Muscle layer of duodenum (tissue), 2 donors: Measurements from ENCODE around the gene CHD6.

Source experiments
- H3K27ac ChIP-seq: one replicate; pipeline ENCODE4 v1.7.0; 2013; ENCODE audit warnings: mild to moderate bottlenecking, low read length
- H3K27me3 ChIP-seq: one replicate; pipeline ENCODE4 v1.7.0; 2013; ENCODE audit warnings: low read depth, mild to moderate bottlenecking, control low read depth, low read length
- H3K36me3 ChIP-seq, 2 donors: one replicate each; pipeline ENCODE4 v1.7.0; 2013; ENCODE audit warnings: low read length in 2 of 2, control low read depth in 1 of 2, mild to moderate bottlenecking in 1 of 2; ENCODE audit not compliant: insufficient read depth in 2 of 2, control insufficient read depth in 1 of 2
- H3K4me1 ChIP-seq, 2 donors: one replicate each; pipeline ENCODE4 v1.7.0; 2013; ENCODE audit warnings: low read length in 2 of 2, mild to moderate bottlenecking in 2 of 2, control low read depth in 1 of 2, moderate library complexity in 1 of 2; ENCODE audit not compliant: insufficient read depth in 2 of 2, control insufficient read depth in 1 of 2
- H3K4me3 ChIP-seq, 2 donors: one replicate each; pipeline ENCODE4 v1.7.0; 2013; ENCODE audit warnings: low read length in 2 of 2, low read depth in 1 of 2, mild to moderate bottlenecking in 1 of 2
- H3K9me3 ChIP-seq, 2 donors: one replicate each; pipeline ENCODE4 v1.7.0; 2013; ENCODE audit warnings: low read length in 2 of 2, control low read depth in 1 of 2, mild to moderate bottlenecking in 1 of 2; ENCODE audit not compliant: control insufficient read depth in 1 of 2
- donor health status: healthy.

The CHD6 gene

DNA sequence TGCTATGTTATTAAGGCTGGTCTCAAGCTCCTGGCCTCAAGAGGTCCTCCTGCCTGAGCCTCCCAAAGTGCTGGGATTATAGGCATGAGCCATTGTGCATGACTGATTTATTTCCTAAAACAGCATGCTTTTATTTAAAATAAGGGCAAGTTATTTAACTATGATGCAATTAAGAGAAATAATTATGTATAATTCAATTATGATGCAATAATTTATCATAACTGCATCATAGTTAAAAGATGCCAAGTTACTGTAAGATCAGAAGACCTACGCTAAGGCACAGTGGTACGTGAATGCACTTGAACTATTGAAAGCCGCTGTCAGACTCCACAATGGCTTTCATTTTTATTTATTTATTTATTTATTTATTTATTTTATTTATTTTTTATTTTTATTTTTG lies 227.3 kb downstream of the CHD6 start:
- Histone ChIP-seq H3K27ac (no peak overlapping the region), H3K4me1 (peaks cover 5 to 39% of the 10 kb centered on the region in 2 donors), H3K27me3 (no peaks in the 10 kb centered on the region), H3K36me3 (no peaks in the 10 kb centered on the region), H3K9me3 (no peaks in the 10 kb centered on the region), H3K4me3 (no peak overlapping the region)

DNA sequence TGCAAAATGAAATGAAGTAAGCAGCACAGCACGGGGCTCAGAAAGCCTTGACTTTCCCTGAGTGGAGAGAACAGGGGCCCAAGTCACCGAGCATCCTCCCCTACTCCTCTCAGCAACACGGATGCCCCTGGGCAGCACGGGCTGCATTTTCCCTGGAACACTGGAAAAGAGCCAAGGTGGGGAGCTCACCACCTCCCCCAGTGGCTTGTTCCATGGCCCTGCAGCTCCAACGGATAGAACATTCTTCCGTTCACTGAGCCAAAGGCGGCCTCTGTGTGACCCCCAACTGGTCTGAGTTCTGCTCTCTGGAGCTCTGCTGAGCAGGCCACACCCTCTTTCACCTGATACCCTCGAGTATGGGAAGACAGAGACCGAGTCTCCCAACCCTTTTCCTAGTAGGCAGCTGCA lies 230.7 kb downstream of the CHD6 start:
- H3K4me3 ChIP-seq = no peak overlapping the region
- H3K4me1 ChIP-seq = peaks cover 0 to 13% of the 10 kb centered on the region in 2 donors
- H3K27me3 ChIP-seq = no peaks in the 10 kb centered on the region
- no peaks in the 10 kb centered on the region for H3K9me3 ChIP-seq
- H3K36me3 ChIP-seq = no peaks in the 10 kb centered on the region
- H3K27ac ChIP-seq = no peak overlapping the region

DNA sequence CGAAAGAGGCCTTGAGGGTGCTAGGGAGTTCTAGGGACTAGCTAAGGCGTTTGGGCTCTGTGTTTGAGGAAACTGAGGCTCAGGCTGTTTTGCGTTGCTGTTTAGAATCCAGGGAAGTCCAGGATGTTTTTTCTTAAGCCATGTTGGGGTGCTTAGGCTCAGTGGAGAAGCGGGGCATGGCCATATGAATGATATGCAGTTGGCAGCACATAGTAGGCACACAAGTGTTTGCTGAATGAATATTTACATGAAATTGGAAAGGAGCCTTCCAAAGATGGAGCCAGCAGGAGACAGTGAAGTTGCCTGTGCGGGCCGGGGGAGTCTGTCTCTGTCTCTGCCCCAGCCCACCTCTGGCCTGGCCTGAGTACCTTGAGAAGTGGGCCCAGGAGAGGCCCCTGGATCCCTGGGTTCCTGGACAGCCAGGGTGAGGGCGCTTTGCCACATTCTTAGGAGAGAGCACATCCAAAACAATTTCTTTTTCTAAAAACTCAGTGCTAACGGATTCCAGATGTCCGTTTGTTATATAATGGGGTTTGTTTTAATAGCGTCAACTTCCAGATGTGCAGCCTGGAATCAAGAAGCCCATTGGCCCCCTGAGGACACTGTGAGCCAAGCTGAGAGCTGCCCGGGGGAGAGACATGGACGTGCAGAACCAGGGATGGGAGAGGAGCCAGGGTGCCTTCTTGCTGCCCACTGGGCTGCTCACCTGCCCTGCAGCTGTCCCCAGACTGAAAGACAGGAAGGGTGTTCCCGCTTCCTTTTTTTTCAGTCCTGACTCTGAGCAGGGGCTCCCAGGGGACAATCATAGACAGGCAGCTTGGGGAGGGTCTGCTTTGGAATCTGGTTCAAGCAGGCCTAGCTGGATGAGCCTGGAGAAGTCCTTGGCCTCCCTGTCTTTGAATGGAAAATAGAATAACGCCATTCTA lies 231.4 kb downstream of the CHD6 start:
- Histone ChIP-seq H3K9me3 (no peaks in the 10 kb centered on the region), H3K4me3 (no peak overlapping the region), H3K27me3 (no peaks in the 10 kb centered on the region), H3K27ac (no peak overlapping the region), H3K4me1 (peaks cover 0 to 13% of the 10 kb centered on the region in 2 donors), H3K36me3 (no peaks in the 10 kb centered on the region)

GRCh38 chr20:41382791-41383305 lies 235.3 kb downstream of the CHD6 start:
- H3K4me1 ChIP-seq = peaks cover 0 to 12% of the 10 kb centered on the region in 2 donors
- no peaks in the 10 kb centered on the region for H3K36me3 ChIP-seq
- no peaks in the 10 kb centered on the region for H3K9me3 ChIP-seq
- H3K4me3 ChIP-seq = no peak overlapping the region
- H3K27ac ChIP-seq = no peak overlapping the region
- no peaks in the 10 kb centered on the region for H3K27me3 ChIP-seq

DNA sequence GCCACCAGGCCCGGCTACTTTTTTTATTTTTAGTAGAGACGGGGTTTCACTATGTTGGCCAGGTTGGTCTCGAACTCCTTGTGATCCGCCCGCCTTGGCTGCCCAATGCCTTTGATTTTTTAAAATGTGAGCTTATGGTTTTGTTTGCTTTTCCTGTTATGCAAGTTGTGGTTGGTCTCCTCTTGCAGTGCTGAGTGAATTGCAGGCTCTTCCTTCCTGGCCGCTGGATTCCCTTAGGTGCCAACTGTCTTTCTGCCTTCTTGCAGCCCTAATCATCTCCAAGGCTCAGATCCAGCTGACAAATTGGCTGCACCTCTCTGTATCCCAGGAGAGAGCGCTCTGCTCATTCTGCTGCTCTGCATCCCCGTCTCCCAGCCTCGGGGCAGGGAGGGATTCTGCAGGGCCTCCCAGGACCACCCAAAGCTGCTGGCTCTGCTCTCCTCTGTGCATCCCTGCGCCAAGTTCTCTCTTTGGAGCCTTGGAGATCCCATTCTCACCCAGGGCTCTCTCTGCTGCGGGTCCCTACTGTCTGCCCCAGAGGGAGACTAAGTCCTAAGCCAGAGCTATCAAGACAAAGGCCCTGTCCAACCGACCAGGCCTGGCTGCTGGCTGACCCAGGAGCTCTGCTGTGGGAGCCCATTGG lies 237.5 kb downstream of the CHD6 start:
- H3K4me1 ChIP-seq = no peaks in the 10 kb centered on the region
- H3K27me3 ChIP-seq = no peaks in the 10 kb centered on the region
- H3K9me3 ChIP-seq = no peaks in the 10 kb centered on the region
- no peaks in the 10 kb centered on the region for H3K36me3 ChIP-seq
- H3K27ac ChIP-seq = no peak overlapping the region
- no peak overlapping the region for H3K4me3 ChIP-seq

DNA sequence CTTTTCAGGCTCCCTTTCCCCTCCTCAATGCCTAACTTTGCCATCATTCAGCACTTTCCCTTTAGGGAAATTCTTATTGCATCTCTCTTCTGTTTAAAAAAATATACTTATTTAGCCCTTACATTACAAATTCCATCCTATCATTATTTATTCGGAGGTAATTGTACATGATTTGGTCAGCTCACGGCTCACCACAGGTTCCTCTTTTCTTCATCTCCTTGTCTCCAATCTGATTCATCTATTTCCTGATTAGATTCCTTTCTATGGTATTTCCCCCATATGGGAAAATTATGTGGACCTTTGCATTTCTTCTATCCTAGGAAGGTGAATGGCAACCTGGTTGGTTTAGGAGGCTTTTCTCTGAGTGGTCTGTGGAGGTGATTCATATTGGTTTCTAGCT lies 238.6 kb downstream of the CHD6 start:
- Histone ChIP-seq H3K27me3 (no peaks in the 10 kb centered on the region), H3K9me3 (no peaks in the 10 kb centered on the region), H3K4me3 (no peak overlapping the region), H3K27ac (no peak overlapping the region), H3K4me1 (no peaks in the 10 kb centered on the region), H3K36me3 (no peaks in the 10 kb centered on the region)

- no peaks in the 10 kb centered on the region for H3K4me1 ChIP-seq
- H3K36me3 ChIP-seq = no peaks in the 10 kb centered on the region
- H3K27me3 ChIP-seq = no peaks in the 10 kb centered on the region
- no peak overlapping the region for H3K27ac ChIP-seq
- H3K9me3 ChIP-seq = no peaks in the 10 kb centered on the region
- H3K4me3 ChIP-seq = no peak overlapping the region
These were observed 240.9 kb downstream of the CHD6 start for GRCh38 chr20:41377275-41377674.

- H3K27me3 ChIP-seq = no peaks in the 10 kb centered on the region
- H3K27ac ChIP-seq = no peak overlapping the region
- H3K9me3 ChIP-seq = no peaks in the 10 kb centered on the region
- no peaks in the 10 kb centered on the region for H3K4me1 ChIP-seq
- H3K4me3 ChIP-seq = no peak overlapping the region
- no peaks in the 10 kb centered on the region for H3K36me3 ChIP-seq
These were observed 241.8 kb downstream of the CHD6 start for GRCh38 chr20:41376349-41376748.

DNA sequence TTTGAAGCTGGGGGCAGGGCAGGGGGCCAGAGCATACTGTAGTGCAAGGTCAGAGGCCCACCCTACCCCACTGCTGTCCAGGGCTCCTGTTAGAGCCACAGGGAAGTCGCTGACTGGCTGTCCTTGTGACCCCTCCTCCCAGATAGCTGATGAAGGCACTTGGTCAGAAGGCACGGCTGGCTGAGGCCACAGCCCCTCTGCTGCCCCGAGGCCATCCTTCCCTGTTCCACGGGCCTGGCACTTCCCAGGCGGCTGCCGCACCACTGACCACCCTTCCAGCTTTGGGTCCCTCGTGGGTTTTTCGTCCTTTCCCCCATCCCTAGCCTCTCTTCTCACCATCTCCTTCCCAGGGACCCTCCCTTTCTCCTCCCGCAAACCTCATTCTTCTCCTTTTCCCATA lies 242.3 kb downstream of the CHD6 start:
- Histone ChIP-seq H3K27me3 (no peaks in the 10 kb centered on the region), H3K27ac (no peak overlapping the region), H3K4me1 (no peaks in the 10 kb centered on the region), H3K4me3 (no peak overlapping the region), H3K9me3 (no peaks in the 10 kb centered on the region), H3K36me3 (no peaks in the 10 kb centered on the region)

DNA sequence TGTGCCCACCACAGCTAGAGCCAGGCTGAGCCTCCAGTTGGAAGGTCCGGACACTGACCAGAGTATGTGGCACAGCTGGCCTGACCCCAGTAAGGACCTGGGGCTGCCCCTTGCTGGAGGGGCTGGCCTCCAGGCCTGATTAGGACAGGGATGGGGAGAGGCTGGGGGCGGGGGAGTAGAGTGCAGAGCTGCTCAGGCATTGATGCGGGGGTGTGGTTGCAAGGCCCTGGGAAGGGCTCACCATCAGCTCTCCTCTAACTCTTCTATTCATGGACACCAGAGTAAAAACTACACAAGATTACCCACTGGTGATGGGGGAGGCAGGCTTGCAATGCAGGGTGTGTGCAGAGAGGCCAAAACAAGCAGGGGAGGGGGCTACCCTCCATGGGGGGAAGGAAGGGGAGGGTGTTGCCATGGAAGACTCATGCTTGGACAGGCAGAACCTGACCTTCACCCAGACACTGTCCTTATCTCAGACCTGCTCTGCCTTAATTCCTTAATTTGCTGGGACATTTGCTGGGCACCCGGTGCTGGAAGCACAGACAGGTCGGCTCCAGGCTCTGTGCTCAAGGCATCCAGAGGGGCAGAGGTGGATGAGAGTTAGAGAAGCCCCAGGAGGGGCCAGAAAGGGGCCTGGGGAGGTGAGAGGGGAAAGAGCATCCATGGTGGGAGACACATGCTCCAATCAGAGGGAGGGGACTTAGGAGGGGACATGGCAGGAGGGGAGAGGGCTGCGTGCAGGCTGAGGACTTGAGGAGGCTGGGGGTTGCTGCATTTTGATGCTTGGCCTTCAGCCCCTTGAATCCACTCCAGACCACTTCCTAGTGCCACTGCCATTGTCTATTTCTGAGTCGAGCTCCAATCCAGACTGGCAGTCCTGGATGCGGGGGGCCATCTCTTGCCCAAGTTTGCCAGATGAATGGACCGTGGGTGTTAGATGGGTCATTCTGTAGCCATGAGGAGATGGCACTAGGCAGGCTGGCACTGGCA lies 244.0 kb downstream of the CHD6 start:
- H3K27ac ChIP-seq = no peak overlapping the region

More for the DNA sequence above, 244.0 kb downstream of the CHD6 start:
- Histone ChIP-seq H3K4me1 (no peaks in the 10 kb centered on the region), H3K27me3 (no peaks in the 10 kb centered on the region), H3K9me3 (no peaks in the 10 kb centered on the region), H3K4me3 (no peak overlapping the region), H3K36me3 (no peaks in the 10 kb centered on the region)
